SK-N-MC (cell line): Measurements from ENCODE around the gene AASS.

Experiments
- DNase-seq: peaks from one replicate; pipeline ENCODE4 v3.0.0-alpha.2; 2011; ENCODE audit warnings: low read depth, low spot score
- H3K27ac ChIP-seq: fragments of 200-600 bp; sonication (generic); 2 replicates; pipeline ENCODE4 v1.5.1; 2016; ENCODE audit warnings: mixed run types
- H3K36me3 ChIP-seq: fragments of 200-600 bp; sonication (generic); 2 replicates; pipeline ENCODE4 v1.6.1; 2017; ENCODE audit warnings: antibody characterized with exemption, low read length, mixed read lengths; ENCODE audit not compliant: insufficient read depth
- H3K4me3 ChIP-seq: fragments of 200-600 bp; sonication (generic); 2 replicates; pipeline ENCODE4 v1.5.1; 2016
- H3K9ac ChIP-seq: fragments of 200-600 bp; sonication (generic); 2 replicates; pipeline ENCODE4 v1.8.0; 2017; ENCODE audit warnings: mixed run types, mixed read lengths; ENCODE audit not compliant: insufficient read length
- H3K9me3 ChIP-seq: fragments of 200-600 bp; sonication (generic); 2 replicates; pipeline ENCODE4 v1.6.1; 2017; ENCODE audit warnings: low read depth, mild to moderate bottlenecking, antibody characterized with exemption, low read length, moderate library complexity, mixed read lengths
- EZH2 ChIP-seq: fragments of 200-600 bp; sonication (generic); IDR thresholded peaks from one replicate; pipeline ENCODE4 v1.6.1; 2017; ENCODE audit warnings: antibody characterized with exemption
- FOXP2 ChIP-seq: optimal IDR thresholded peaks from 2 replicates; pipeline ENCODE3; 2011; ENCODE audit warnings: mild to moderate bottlenecking, moderate library complexity; ENCODE audit not compliant: insufficient read depth; ENCODE audit errors: extremely low read length, control extremely low read depth
- POLR2AphosphoS5 ChIP-seq: IDR thresholded peaks from 2 replicates; pipeline ENCODE4 v1.6.1; 2012; ENCODE audit warnings: mild to moderate bottlenecking, low read depth, low read length, borderline replicate concordance

Gene AASS

DNA sequence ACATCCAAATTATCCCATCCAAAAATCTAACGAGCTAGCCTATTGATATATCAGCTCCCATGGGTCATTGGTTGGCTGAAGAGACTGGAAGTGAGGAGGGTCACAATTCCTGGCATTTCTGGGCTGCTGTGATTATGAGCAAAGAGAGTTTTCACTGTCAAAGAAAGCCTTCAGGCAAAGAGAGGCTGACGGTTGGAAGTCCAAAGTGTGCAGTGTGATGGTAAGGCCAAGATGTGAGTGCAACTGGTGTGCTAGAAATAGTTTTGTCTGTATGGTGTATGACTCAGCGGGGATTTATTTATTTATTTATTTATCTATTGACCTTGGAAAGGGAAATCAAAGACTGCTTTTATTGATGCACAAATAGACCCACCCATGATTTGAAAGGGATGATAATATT is 75.0 kb downstream of the AASS start:
- Histone ChIP-seq H3K9ac (no peak overlapping the region), H3K4me3 (no peak overlapping the region), H3K36me3 (no peaks in the 10 kb centered on the region), H3K27ac (no peak overlapping the region), H3K9me3 (no peaks in the 10 kb centered on the region)
- TF ChIP-seq FOXP2: no peak
- no peak for TF ChIP-seq EZH2
- TF ChIP-seq POLR2AphosphoS5: no peak
- DNase-seq: no peak

DNA sequence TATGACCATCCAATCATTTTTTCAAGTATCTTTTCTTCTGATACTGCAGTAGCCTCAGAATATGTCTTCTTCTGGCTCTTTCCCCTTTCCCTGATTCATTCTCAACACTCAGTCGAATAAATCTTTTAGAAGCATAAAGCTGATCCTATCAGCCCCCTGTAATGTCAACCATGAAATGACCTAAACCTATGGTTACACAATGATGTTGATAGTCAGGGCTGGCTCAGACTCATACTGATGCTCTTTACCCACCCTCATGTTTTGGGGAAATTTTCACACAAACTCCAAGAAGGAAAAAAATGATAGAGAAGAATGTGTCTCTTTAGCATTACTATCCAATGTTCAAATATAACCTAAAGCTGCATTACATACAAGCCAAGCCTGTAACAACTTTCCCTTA is 76.0 kb downstream of the AASS start:
- no peaks in the 10 kb centered on the region for H3K9me3 ChIP-seq
- TF ChIP-seq EZH2: no peak
- TF ChIP-seq POLR2AphosphoS5: no peak
- TF ChIP-seq FOXP2: no peak

DNA sequence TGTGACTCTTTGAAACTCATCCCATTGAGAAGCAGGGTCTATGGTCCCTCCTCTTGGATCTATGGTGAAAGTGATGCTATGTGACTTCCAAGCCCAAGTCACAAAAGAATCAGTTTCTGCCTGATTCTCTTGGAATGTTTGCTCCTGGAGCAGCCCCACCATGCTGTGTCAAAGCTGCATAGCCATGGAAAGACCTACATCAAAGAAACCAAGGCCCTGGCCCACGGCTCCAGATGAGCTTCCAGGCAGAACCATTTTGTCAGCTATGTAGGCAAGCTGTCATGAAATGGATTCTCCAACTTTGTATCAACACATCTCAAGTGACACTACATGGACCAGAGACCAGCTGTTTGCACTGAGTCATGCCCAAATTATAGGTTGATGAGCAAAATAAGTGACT is 77.0 kb downstream of the AASS start:
- no peak for DNase-seq
- TF ChIP-seq EZH2 (no peak), POLR2AphosphoS5 (no peak), FOXP2 (no peak)

More for the DNA sequence above, 76.0 kb downstream of the AASS start:
- Histone ChIP-seq H3K4me3 (no peak overlapping the region), H3K27ac (no peak overlapping the region), H3K36me3 (no peaks in the 10 kb centered on the region), H3K9ac (no peak overlapping the region)
- DNase-seq: no peak

GRCh38 chr7:122064971-122065370 is 79.1 kb downstream of the AASS start:
- TF ChIP-seq FOXP2: no peak
- TF ChIP-seq POLR2AphosphoS5: no peak
- TF ChIP-seq EZH2: no peak
- Histone ChIP-seq H3K9ac (no peak overlapping the region), H3K36me3 (no peaks in the 10 kb centered on the region), H3K4me3 (no peak overlapping the region), H3K9me3 (no peaks in the 10 kb centered on the region), H3K27ac (no peak overlapping the region)
- DNase-seq: no peak

More for the DNA sequence above, 77.0 kb downstream of the AASS start:
- Histone ChIP-seq H3K4me3 (no peak overlapping the region), H3K9me3 (no peaks in the 10 kb centered on the region), H3K27ac (no peak overlapping the region), H3K36me3 (no peaks in the 10 kb centered on the region), H3K9ac (no peak overlapping the region)

DNA sequence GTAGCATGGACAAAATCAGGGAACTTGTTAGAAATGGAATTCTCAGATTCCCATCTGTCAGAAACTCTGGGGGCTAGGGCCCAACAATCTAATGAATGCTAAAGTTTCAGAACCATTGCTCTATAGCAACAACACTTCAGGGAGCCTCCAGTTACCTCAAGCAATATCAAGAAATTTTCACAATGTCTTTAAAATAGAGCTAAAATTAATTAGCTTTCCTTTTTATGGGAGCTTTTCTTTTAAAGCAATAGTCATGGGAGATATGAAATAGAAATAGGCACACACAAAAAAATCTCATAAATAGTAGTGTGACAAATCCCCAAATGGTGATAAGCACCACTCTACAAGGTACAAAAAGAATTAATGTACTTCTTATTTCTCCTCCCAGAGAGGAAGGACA is 80.9 kb downstream of the AASS start:
- Histone ChIP-seq H3K9me3 (no peaks in the 10 kb centered on the region), H3K36me3 (no peaks in the 10 kb centered on the region), H3K27ac (no peak overlapping the region), H3K4me3 (no peak overlapping the region), H3K9ac (no peak overlapping the region)
- TF ChIP-seq EZH2 (no peak), FOXP2 (no peak), POLR2AphosphoS5 (no peak)
- no peak for DNase-seq

DNA sequence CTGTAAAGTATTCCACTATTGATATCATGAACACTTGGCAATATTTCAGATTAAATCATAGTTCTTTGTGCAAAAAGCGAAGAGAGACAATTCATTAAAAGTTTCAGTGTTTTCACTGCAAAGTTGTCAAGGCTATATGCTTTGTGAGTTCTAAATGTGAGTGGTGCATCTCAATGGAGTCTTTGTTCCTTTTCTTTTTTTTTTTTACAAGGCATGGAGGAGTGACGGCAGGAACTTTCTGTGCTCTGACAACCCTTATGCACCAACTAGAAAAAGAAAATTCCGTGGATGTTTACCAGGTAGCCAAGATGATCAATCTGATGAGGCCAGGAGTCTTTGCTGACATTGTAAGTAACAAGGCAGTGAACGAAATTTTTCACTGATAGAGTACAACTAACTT is 84.5 kb downstream of the AASS start:
- Histone ChIP-seq H3K36me3 (no peaks in the 10 kb centered on the region), H3K9me3 (no peaks in the 10 kb centered on the region), H3K27ac (no peak overlapping the region), H3K4me3 (no peak overlapping the region), H3K9ac (no peak overlapping the region)
- no peak for TF ChIP-seq FOXP2
- TF ChIP-seq EZH2: no peak
- no peak for TF ChIP-seq POLR2AphosphoS5
- no peak for DNase-seq

GRCh38 chr7:122056977-122057376 is 87.1 kb downstream of the AASS start:
- Histone ChIP-seq H3K36me3 (no peaks in the 10 kb centered on the region), H3K27ac (no peak overlapping the region), H3K9me3 (no peaks in the 10 kb centered on the region), H3K4me3 (no peak overlapping the region), H3K9ac (no peak overlapping the region)
- DNase-seq: no peak
- TF ChIP-seq POLR2AphosphoS5 (no peak), FOXP2 (no peak), EZH2 (no peak)

DNA sequence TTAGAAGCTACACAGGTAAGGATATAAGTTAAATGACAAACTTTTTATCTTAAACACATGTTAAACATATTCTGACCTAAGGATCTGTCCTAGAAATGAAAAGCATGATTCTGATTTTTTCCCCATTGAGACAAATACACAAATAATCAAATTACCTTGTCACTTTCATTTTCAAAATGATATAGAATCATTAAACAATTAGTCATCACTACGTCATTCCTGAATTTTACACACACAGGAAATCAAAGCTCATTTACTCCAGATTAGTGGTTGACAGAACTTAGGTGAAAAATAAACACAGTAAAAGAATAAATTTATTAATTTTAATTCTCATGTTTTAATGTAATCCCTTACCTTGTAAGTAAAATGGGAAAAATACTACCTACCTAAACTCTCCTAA is 89.0 kb downstream of the AASS start:
- no peak for DNase-seq
- TF ChIP-seq POLR2AphosphoS5 (no peak), FOXP2 (no peak), EZH2 (no peak)
- Histone ChIP-seq H3K36me3 (no peaks in the 10 kb centered on the region), H3K4me3 (no peak overlapping the region), H3K9me3 (no peaks in the 10 kb centered on the region), H3K9ac (no peak overlapping the region), H3K27ac (no peak overlapping the region)

- H3K9ac ChIP-seq: no peak overlapping the region
- no peak for TF ChIP-seq EZH2
- TF ChIP-seq POLR2AphosphoS5: no peak
- TF ChIP-seq FOXP2: no peak
- H3K4me3 ChIP-seq: no peak overlapping the region
- H3K27ac ChIP-seq: no peak overlapping the region
- H3K36me3 ChIP-seq: no peaks in the 10 kb centered on the region
- DNase-seq: no peak
- no peaks in the 10 kb centered on the region for H3K9me3 ChIP-seq
These were observed 89.7 kb downstream of the AASS start for GRCh38 chr7:122054393-122054792.

DNA sequence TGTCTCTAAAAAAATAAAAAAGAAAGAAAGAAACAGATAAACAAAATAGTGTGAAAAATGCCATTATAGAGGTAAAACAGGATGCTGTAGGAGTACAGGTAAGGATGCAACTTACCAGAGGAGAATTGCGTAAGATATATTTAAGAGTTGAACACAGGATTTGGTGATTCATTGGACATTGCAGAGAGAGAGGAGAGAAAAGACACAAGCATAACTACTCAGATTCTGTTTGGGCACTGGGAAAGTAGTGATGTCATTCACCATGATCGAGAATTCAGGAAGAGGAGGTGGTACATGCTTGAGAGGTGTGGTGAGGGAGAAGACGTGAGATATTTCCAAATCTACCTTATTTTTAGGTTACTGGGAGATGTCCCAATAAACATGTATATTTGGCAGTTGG is 97.6 kb downstream of the AASS start:
- TF ChIP-seq EZH2: no peak
- TF ChIP-seq POLR2AphosphoS5: no peak
- no peak for TF ChIP-seq FOXP2
- Histone ChIP-seq H3K9ac (no peak overlapping the region), H3K9me3 (no peaks in the 10 kb centered on the region), H3K4me3 (no peak overlapping the region), H3K36me3 (no peaks in the 10 kb centered on the region), H3K27ac (no peak overlapping the region)
- DNase-seq: no peak
